HT1080 (cell line): Measurements from ENCODE around the gene TSEN34. TPM values are rescaled to one million over a fixed set of nuclear protein-coding genes. Genes with fewer than 3 reads are reported as not detected.
"Not testable (repeated sequence)": the region's sequence is repeated elsewhere in the genome, so short reads cannot be mapped to it uniquely, and the experiment has no call there.

Experiments used
- DNase-seq: peaks from one replicate; pipeline ENCODE4 v3.0.0-alpha.2; 2015; ENCODE audit warnings: low read depth
- total RNA-seq: library from RNA; depleted of rRNA; stranded (reverse); fragments of >200 nt; shearing (Covaris generic); gene quantifications from 2 replicates; pipeline ENCODE4 v1.2.3, GENCODE V29; 2014

TSEN34 gene
- total RNA-seq, 1 experiment from 2014 or later = 67.2 TPM

GRCh38 chr19:54186351-54186750, 4.8 kb upstream of the TSEN34 start:
- DNase-seq = no peak

GRCh38 chr19:54186934-54187381, 4.2 kb upstream of the TSEN34 start:
- no peak for DNase-seq

- DNase-seq = peak; percentile 63
These were observed 2.8 kb upstream of the TSEN34 start for GRCh38 chr19:54188215-54188871.

- no peak for DNase-seq
These were observed 1.9 kb upstream of the TSEN34 start, which contains the start of gene MBOAT7 for GRCh38 chr19:54189145-54189734. Gene MBOAT7, minus strand, starts transcription at chr19:54189580. Its CDS starts 1,072 bp downstream, at chr19:54188508.

- DNase-seq = peak; percentile 100
These were observed 1.2 kb upstream of the TSEN34 start for GRCh38 chr19:54189735-54190502.

GRCh38 chr19:54190503-54191010, 551 bp upstream of the TSEN34 start:
- DNase-seq = peak; percentile 99

GRCh38 chr19:54191811-54192453, 824 bp downstream of the TSEN34 start:
- DNase-seq = no peak

- DNase-seq = no peak
These were observed 1.9 kb downstream of the TSEN34 start for GRCh38 chr19:54193011-54193410.

GRCh38 chr19:54194463-54194862, 3.4 kb downstream of the TSEN34 start:
- not testable (repeated sequence) for DNase-seq

GRCh38 chr19:54196536-54196935, 5.4 kb downstream of the TSEN34 start:
- no peak for DNase-seq

- no peak for DNase-seq
These were observed 6.0 kb downstream of the TSEN34 start for GRCh38 chr19:54197121-54197520.

- DNase-seq = no peak
These were observed 8.3 kb downstream of the TSEN34 start for GRCh38 chr19:54199401-54199800.

GRCh38 chr19:54201172-54201701, 10.1 kb downstream of the TSEN34 start:
- DNase-seq = no peak

GRCh38 chr19:54201980-54202379, 10.9 kb downstream of the TSEN34 start:
- DNase-seq = no peak

- no peak for DNase-seq
These were observed 12.1 kb downstream of the TSEN34 start for GRCh38 chr19:54203151-54203611.

GRCh38 chr19:54204767-54205468, 13.8 kb downstream of the TSEN34 start:
- DNase-seq = no peak

- no peak for DNase-seq
These were observed 15.1 kb downstream of the TSEN34 start for GRCh38 chr19:54206030-54206830.

GRCh38 chr19:54206831-54207177, 15.7 kb downstream of the TSEN34 start:
- no peak for DNase-seq

- DNase-seq = not testable (repeated sequence)
These were observed 16.1 kb downstream of the TSEN34 start for GRCh38 chr19:54207193-54207592.

GRCh38 chr19:54207676-54207982, 16.5 kb downstream of the TSEN34 start:
- DNase-seq = no peak
